ENCODE data around the gene OR2D3.
"Not testable (repeated sequence)": the region's sequence is repeated elsewhere in the genome, so short reads cannot be mapped to it uniquely, and the experiment has no call there.

The OR2D3 gene, protein sequence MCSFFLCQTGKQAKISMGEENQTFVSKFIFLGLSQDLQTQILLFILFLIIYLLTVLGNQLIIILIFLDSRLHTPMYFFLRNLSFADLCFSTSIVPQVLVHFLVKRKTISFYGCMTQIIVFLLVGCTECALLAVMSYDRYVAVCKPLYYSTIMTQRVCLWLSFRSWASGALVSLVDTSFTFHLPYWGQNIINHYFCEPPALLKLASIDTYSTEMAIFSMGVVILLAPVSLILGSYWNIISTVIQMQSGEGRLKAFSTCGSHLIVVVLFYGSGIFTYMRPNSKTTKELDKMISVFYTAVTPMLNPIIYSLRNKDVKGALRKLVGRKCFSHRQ

DNA sequence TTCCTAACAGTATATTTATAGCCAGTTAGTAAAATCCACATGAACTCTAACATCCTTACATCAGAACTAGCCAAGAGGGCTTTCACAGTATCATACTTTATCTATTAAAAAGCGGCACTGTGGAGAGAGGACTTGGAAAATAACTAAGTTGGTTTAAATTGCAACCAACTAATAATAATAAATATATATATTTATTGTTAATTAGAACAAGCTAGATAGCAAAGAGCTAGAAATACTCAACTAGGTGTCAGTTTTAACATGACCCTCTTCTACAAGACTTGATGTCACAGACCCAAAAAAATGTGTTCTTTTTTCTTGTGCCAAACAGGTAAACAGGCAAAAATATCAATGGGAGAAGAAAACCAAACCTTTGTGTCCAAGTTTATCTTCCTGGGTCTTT, at the start of gene OR2D3:
Gene OR2D3 (plus strand): TSS at position 301 of the 400 bp plus-strand sequence. CDS start 0 bp downstream, at position 301.
- no peak for DNase-seq (ENCODE audit: low spot score)

DNA sequence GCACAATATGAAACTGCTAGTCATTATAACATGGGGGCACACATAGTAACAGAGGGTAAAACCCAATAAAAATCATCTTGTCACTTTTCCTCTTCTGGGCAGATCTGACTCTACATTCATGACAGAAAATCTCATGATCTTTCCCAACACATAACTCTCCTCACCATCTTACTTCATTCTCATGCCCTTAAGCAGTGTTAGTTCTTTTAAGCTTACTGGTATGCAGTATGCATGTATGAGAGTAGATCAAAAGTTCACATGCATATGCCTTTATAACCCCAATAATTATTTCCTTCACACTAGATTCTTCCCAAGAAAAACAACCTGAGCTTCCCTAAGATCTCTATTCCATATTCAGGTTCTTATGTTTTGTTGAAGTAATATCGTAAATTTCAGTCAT, 49.5 kb upstream of the OR2D3 start:
- DNase-seq (ENCODE audit: low spot score) = no peak

DNA sequence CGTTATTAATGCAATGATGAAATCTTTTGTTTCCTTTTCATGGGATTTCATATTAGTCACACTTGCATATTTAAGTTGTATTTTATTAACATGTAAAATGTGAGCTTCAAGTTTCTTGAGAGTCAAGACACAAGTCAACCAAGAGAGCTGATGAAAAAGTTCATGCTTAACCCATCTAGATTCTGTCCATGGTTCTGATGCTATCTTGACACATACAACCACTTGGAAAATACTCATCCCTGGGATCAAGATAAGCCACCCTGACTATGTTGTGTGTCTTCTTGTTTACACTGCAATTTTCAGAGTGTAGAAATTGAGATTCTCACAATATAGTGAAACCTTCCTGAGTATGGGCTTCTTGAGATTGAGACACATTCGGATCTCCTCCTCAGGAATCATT, 45.0 kb upstream of the OR2D3 start:
- no peak for DNase-seq (ENCODE audit: low spot score)

DNA sequence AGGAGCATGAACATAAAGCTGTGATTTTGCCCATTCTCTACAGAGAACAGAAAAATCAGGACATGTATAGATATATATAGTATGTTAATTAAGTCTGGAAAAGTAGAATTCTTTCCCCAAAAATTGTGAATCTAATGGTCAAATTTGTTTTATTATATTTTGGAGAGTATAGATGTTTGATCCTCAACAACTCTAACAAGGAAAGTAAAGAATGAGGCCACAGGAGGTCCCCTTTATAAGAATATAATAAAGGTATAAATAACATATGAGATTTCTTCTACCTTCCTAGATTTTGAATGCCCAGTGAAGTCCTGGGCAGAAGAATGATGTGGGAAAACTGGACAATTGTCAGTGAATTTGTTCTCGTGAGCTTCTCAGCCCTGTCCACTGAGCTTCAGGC, 44.5 kb upstream of the OR2D3 start, which contains the start of gene OR10A4:
Gene OR10A4 (plus strand): TSS at position 301 of the 400 bp plus-strand sequence. CDS start 23 bp downstream, at position 324.
- DNase-seq (ENCODE audit: low spot score) = no peak

DNA sequence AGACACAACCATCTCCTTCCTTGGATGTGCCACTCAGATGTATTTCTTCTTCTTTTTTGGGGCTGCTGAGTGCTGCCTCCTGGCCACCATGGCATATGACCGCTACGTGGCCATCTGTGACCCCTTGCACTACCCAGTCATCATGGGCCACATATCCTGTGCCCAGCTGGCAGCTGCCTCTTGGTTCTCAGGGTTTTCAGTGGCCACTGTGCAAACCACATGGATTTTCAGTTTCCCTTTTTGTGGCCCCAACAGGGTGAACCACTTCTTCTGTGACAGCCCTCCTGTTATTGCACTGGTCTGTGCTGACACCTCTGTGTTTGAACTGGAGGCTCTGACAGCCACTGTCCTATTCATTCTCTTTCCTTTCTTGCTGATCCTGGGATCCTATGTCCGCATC, 43.9 kb upstream of the OR2D3 start:
- no peak for DNase-seq (ENCODE audit: low spot score)

DNA sequence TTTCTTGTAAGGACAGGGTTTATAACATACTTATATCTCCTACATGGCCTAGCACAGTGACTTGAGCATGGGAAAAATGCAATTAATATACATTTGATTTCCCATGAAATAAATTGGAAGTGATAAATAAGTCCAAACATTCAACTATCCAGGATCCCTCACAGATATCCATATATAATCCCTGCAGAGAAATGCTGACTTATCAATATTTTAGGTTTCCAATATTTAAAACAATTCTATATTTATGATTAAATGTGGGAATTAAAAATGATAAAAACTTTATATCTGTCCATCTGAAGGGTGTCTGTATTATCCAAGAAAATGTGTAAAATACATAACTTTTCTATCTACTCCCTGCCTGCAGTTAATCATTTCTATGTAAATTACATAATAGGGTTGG, 38.1 kb upstream of the OR2D3 start:
- no peak for DNase-seq (ENCODE audit: low spot score)

DNA sequence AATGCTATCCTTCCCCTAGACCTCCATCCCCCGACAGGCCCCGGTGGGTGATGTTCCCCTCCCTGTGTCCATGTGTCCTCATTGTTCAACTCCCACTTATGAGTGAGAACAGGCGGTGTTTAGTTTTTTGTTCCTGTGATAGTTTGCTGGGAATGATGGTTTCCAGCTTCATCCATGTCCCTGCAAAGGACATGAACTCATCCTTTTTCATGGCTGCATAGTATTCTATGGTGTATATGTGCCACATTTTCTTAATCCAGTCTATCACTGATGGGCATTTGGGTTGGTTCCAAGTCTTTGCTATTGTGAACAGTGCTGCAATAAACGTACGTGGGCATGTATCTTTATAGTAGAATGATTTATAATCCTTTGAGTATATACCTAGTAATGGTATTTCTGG, 33.1 kb upstream of the OR2D3 start:
- not testable (repeated sequence) for DNase-seq (ENCODE audit: low spot score)

DNA sequence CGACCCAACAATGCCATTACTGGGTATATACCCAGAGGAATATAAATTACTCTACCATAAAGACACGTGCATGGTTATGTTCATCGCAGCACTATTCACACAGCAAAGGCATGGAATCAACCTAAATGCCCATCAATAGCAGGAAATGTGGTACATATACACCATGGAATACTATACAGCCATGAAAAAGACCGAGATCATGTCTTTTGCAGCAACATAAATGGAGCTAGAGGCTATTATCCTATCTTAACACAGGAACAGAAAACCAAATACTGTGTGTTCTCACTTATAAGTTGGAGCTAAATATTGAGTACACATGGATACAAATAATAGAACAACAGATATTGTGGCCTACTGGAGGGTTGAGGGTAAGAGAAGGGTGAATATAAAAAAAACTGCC, 32.0 kb upstream of the OR2D3 start:
- no peak for DNase-seq (ENCODE audit: low spot score)

DNA sequence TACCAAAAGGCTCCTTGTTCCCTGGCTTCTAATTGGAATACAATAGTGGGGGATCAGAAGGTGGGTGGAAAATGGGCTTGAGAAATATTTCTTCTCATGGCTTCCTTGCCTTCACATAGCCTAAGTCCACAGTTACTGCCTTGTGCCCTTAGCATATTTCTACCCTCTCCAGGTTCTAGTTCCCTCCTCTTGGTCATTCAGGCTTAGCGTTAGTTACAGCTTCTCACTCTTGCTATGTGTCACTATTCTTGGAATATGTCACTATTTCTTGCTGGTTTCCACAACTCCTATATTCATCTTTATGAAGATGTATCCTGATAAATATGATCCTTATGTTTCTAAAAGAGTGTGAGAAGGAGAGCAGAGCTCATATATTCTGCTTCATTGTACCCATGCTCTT, 31.0 kb upstream of the OR2D3 start:
- no peak for DNase-seq (ENCODE audit: low spot score)

DNA sequence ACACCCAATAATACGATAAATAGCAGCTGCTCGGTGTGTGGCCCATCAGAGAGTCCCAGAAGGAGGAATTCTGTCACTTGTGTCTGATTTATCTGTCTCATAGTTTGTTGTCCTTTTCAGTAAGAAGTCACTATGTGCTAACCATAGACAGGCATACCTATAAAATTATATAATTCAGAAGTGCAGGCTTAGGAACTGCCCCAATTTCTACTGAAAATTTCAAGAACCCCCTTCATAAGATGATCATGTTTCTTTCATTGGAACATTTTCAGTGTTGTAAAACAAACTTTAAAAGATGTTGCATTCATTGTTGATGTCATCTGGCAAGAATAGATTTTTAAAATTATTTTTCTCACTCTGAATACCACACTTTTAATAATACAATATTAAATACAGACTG, 28.4 kb upstream of the OR2D3 start, which contains the start of gene OR2D2:
Gene OR2D2 (minus strand): TSS at position 101 of the 400 bp plus-strand sequence. CDS start 0 bp downstream, at position 101.
- no peak for DNase-seq (ENCODE audit: low spot score)

DNA sequence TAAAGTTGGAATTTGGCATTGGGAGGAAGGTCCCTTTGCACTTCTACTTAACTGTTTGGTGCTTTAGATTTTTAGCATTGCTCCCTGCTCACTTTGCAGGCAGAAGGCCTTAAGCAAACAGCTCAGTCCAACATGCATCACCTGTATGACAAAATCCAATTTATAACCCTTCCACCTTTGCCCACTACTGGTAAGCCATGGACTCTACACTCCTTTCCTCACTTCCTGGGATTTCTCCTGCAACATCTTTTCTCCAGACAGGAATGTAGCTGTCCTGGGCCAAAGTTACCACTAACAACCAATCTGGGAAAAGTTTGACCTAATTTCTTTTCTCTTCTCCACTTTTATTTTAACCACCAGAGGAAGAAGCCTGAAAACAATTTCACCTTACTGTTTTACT, 26.7 kb upstream of the OR2D3 start:
- DNase-seq (ENCODE audit: low spot score) = no peak

DNA sequence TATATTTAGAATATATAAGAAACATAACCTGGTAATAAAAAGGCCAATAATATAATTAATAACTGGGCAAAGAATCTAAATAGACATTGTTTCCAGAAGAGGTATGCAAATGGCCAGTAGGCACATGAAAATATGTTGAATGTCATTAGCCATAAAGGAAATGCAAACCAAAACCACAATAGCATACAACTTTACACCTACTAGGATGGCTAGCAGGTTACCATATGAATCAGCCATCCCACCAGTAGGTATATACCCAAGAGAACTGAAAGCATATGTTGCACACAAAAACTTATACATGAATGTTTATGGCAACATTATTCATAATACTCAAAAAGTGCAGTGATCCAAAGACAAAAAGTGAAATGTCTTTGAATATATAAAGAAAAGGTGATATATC, 25.8 kb upstream of the OR2D3 start:
- DNase-seq (ENCODE audit: low spot score) = no peak

DNA sequence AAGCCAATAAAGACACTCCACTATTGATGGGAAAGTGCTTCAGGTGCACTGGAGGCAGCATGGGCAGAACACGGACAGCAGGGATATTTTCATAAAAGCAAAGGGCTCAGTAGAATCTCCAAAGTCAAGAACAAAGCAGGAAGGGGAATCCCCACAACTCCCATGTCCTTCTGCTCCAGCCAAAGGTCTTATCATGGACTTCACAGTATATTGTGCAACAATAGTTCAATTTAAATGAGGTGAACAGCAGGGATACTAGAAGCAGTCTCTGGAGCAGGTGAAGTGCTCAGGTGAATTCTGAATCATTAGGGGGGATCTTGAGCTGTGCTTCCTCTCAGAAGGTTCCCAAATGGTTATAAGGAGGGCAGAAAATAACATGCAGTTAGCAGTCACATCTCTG, 21.9 kb upstream of the OR2D3 start:
- DNase-seq (ENCODE audit: low spot score) = no peak

DNA sequence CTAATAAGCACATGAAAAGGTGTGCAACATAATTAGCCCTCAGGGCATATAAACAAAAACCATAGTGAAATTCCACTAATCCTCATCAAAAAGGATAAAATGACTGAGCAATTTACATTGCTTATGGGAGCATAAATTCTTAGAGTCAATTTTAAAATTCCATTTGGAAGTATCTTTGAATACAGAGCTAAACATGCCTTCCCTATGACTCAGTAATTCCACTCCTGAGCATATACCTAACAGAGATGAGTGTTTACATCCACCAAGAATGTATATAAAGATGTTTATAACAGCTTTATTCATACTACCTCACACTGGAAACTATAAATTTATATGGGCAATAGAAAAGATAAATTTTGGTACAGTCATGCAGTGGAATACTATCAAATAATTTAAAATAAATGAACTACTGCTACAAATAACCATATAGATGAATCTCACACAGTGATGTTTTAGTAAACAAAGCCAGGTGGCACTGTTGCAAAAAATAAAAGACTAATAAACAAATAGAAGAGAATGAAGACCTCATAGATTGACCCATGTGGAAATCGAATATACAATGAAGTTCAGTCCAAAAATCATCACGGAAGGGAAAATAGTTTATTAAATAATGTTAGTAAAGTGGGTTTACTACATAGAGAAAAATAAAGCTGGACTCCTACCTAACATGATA, 20.3 kb upstream of the OR2D3 start:
- no peak for DNase-seq (ENCODE audit: low spot score)

DNA sequence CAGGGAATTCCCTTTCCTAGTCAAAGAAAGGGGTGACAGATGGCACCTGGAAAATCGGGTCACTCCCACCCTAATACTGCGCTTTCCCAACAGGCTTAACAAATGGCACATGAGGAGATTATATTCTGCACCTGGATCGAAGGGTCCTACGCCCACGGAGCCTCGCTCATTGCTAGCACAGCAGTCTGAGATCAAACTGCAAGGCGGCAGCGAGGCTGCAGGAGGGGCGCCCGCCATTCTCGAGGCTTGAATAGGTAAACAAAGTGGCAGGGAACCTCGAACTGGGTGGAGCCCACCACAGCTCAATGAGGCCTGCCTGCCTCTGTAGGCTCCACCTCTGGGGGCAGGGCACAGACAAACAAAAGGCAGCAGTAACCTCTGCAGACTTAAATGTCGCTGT, 16.0 kb upstream of the OR2D3 start:
- not testable (repeated sequence) for DNase-seq (ENCODE audit: low spot score)

DNA sequence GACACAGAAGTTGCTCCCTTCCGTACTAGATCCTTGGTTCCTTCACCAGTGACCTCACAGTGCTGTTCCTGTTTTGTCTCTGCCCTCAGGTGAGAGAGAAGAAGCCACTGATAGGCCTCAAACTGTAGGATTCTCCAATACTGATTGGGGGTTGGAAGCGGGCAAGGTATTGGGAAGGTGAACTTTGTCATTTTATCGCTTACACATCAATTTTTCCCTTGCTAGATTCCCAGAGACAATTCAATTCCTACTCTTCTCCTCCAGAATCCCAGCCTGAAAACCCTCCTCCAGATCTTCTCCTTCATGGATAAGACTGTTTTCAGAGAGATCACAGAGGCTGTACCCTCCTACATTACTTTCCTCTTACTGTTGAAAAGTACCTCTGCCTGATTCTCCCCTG, 9.4 kb upstream of the OR2D3 start:
- no peak for DNase-seq (ENCODE audit: low spot score)

DNA sequence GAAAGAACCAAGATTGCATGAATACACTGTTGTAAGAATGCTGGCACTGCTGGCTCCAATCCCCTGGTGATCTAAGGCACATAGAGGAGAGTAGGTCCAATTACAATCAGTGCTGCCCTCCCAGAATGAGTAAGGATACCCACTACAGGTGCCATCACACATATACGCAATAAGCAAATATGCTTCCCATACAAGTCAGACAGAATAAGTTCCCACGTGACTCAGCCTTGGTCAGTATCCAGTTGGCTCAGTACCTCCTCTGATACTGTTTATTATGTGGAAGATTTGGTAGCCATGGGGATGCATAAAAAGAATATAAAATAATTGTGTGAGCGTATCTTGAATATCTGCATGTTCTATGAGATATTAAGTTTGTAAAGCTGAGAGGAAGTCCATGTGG, 8.9 kb upstream of the OR2D3 start:
- DNase-seq (ENCODE audit: low spot score) = no peak

DNA sequence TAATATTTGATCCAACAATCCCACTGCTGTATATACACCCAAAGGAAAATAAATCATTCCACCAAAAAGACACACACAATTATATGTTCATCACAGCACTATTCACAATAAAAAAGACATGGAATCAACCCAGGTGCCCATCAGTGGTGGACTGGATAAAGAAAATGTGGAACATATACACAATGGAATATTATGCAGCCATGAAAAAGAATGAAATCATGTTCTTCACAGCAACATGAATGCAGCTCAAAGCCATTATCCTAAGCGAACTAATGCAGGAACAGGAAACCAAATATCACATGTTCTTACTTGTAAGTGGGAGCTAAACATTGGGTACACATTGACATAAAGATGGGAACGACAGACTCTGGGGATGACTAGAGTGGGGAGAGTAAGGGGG, 1.1 kb upstream of the OR2D3 start:
- no peak for DNase-seq (ENCODE audit: low spot score)

DNA sequence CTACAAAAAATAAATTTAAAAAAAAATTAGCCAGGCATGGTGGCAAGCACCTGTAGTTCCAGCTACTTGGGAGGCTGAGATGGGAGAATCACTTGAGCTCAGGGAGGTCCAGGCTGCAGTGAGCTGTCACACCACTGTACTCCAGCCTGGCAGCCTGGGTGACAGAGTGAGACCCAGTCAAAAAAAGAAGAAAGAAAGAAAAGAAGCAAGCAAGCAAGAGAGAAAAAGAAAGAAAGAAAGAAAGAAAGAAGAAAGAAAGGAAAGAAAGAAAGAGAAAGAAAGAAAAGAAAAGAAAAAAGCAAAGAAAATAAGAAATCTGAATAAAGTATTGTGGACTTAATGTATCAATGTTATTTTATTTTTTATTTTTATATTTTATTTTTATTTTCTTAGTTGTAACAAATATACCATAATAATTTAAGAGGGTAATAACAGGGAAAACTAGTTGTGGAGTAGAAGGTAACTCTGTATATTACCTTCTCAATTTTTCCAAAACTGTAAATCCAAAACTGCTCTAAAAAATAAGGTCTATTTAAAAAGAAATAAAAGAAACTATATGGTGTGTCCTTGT, 4.3 kb downstream of the OR2D3 start:
- no peak for DNase-seq (ENCODE audit: low spot score)

DNA sequence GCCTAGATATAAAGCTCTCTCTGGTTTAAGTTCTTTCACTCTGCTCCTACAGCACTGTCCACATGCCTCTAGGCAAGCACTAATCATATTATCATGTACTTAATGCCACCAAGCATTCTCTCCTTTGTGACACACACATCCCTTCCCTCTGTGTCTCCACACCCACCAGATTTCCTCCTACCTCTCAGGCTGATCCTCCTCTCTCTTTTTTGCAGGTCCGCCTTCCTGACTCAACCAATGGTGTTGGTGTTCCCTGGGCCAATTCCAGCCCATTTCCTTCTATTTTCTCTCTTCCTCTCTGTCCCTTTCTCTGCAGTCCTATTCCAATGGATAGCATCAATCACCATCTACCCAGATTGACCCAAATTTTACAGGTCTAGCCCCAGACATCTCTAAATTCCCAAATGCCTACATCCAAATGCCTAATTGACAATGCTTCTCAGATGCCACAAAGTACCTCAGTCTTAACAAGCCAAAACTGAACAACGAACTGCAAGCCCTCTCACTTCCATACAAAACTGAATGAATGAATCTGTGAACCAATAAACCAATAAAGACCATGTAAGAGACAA, 4.9 kb downstream of the OR2D3 start:
- DNase-seq (ENCODE audit: low spot score) = no peak

DNA sequence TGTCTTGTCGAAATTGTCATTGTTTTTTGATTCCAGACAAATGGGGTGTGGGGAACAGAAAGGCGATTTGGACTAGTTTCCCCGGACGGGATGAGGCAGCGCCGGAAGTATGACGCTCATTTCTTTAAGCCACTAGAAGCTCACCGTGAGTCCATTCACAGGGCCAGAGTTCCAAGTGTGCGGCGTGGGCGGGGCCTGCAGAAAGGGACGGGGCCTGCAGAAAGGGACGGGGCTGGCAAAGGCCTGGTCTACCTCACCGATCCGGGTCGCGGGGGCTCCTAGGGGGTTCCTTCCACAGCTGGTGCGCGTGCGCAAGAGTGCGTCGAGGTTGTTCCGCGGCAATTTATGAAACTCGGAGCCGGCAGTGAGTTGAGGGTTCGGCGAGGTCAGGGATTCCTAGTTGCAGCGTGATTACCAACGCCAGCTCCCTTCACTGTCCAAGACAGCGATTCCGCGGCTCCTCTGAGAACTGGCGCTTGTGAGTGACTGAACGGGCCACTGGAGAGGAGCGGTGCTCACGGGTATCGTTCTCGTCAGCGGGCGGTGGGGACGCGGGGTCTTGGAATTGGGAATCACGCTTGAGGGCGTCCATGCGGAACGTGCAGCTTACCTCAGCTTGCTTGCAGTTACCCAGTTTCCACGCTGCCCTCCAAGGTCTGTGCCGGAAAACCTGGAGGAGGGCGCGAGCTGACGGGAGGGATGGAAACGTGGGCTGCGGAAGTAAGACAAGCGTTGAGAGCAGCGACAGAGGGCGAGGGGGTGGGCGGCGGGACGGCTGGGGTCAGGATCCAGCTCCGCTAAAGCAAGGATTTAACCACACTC, 5.6 kb downstream of the OR2D3 start, which contains the start of gene ZNF215:
Gene ZNF215 (plus strand): TSS at position 219 of the 822 bp plus-strand sequence. CDS start 5,847 bp downstream, outside the sequence.
- peak; percentile 76 for DNase-seq (ENCODE audit: low spot score)
